Activated T-helper 17 cell treated with anti-CD3 and anti-CD28 coated beads, Interleukin-2, amount 50 U/mL, for 72 hours (primary cell): Measurements from ENCODE around the gene NFYC. TPM values are rescaled to one million over a fixed set of nuclear protein-coding genes. Genes with fewer than 3 reads are reported as not detected.

Experiments used
- ATAC-seq: fragments of 150-1000 bp; cut with Tn5 transposase; replicated peaks from 2 replicates; pipeline ENCODE4 v1.10.0; 2021; ENCODE audit warnings: mild to moderate bottlenecking, moderate library complexity
- H3K27ac Mint-ChIP-seq: one replicate; pipeline ENCODE4 v1.8.0; 2022; ENCODE audit warnings: mixed read lengths
- H3K27me3 Mint-ChIP-seq: one replicate; pipeline ENCODE4 v1.8.0; 2022; ENCODE audit warnings: mixed read lengths
- H3K36me3 Mint-ChIP-seq: one replicate; pipeline ENCODE4 v1.8.0; 2022; ENCODE audit warnings: low read depth, mild to moderate bottlenecking, mixed read lengths
- H3K4me1 Mint-ChIP-seq: one replicate; pipeline ENCODE4 v1.8.0; 2022; ENCODE audit warnings: mixed read lengths
- H3K4me3 Mint-ChIP-seq: one replicate; pipeline ENCODE4 v1.8.0; 2022; ENCODE audit warnings: mild to moderate bottlenecking, mixed read lengths
- H3K9me3 Mint-ChIP-seq: one replicate; pipeline ENCODE4 v1.8.0; 2022; ENCODE audit warnings: mixed read lengths
- total RNA-seq, 2 donors: library from RNA; stranded (reverse); gene quantifications; one replicate each; pipeline ENCODE4 v1.2.3, GENCODE V29; 2022

The NFYC gene
- 10 to 100 TPM; 61.2 to 65.2 TPM for total RNA-seq

GRCh38 chr1:40691538-40692428 lies at the start of gene NFYC:
NFYC (plus strand) TSS chr1:40691704; CDS start chr1:40738844, 47,140 bp downstream.
- Mint-ChIP-seq H3K4me3 (peak within 1 kb of the TSS; percentile 96), H3K36me3 (peaks cover 48% of the 10 kb centered on the region), H3K27ac (peak within 1 kb of the TSS; percentile 97), H3K4me1 (peaks cover 34% of the 10 kb centered on the region), H3K27me3 (no peaks in the 10 kb centered on the region), H3K9me3 (no peaks in the 10 kb centered on the region)
- peak; percentile 83 for ATAC-seq

GRCh38 chr1:40645118-40645680 lies 46.3 kb upstream of the NFYC start:
- H3K9me3 Mint-ChIP-seq, result no peaks in the 10 kb centered on the region
- H3K4me1 Mint-ChIP-seq, result peaks cover 5% of the 10 kb centered on the region
- no peaks in the 10 kb centered on the region for H3K36me3 Mint-ChIP-seq
- no peak for ATAC-seq
- no peak overlapping the region for H3K4me3 Mint-ChIP-seq
- no peaks in the 10 kb centered on the region for H3K27me3 Mint-ChIP-seq
- H3K27ac Mint-ChIP-seq, result no peak overlapping the region

DNA sequence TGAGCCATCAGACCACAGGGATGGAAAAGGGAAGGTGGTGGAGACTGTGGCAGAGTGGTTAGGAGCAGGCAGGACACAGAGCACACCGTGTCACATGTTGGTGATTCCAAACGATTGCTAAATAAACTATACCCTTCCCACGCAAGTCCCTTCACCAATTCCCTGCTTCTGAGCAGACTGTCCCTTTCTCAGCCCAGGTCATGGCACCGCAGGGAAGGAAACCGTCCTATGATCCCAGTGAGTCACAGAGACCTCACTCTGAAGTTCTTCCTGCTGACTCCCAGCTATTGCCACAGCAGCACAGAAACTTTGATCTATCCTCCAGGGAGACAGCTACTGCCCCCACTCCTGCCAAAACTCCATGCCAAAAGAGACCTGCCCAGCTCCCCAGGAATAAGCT lies 45.2 kb upstream of the NFYC start:
- no peak for ATAC-seq
- Mint-ChIP-seq H3K4me1 (peaks cover 5% of the 10 kb centered on the region), H3K27me3 (no peaks in the 10 kb centered on the region), H3K4me3 (no peak overlapping the region), H3K36me3 (no peaks in the 10 kb centered on the region), H3K27ac (no peak overlapping the region), H3K9me3 (no peaks in the 10 kb centered on the region)

DNA sequence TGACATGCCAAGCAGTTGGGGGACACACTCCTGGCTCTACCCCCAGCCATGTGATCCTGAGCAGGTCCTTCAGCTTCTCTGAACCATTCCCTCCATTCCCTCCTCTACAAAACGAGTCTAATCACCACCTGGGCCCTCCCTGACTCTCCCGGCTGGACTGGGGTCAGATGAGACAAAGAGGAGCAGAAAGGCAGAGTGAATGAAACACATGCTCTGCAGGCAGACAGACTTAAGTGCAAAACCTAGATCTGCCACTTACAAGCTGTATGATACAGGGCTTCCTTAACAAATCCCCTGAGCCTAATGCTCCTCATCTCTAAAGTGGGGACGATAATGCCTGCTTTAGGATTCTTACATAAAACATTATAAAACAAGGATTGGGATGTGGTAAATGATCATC lies 43.3 kb upstream of the NFYC start:
- no peaks in the 10 kb centered on the region for H3K27me3 Mint-ChIP-seq
- ATAC-seq, result no peak
- H3K4me1 Mint-ChIP-seq, result peaks cover 5% of the 10 kb centered on the region
- no peaks in the 10 kb centered on the region for H3K9me3 Mint-ChIP-seq
- no peak overlapping the region for H3K4me3 Mint-ChIP-seq
- H3K36me3 Mint-ChIP-seq, result no peaks in the 10 kb centered on the region
- no peak overlapping the region for H3K27ac Mint-ChIP-seq

- Mint-ChIP-seq H3K27ac (no peak overlapping the region), H3K27me3 (no peaks in the 10 kb centered on the region), H3K4me1 (peaks cover 5% of the 10 kb centered on the region), H3K9me3 (no peaks in the 10 kb centered on the region), H3K36me3 (no peaks in the 10 kb centered on the region), H3K4me3 (no peak overlapping the region)
- ATAC-seq, result no peak
These were observed 42.4 kb upstream of the NFYC start for GRCh38 chr1:40648928-40649591.

DNA sequence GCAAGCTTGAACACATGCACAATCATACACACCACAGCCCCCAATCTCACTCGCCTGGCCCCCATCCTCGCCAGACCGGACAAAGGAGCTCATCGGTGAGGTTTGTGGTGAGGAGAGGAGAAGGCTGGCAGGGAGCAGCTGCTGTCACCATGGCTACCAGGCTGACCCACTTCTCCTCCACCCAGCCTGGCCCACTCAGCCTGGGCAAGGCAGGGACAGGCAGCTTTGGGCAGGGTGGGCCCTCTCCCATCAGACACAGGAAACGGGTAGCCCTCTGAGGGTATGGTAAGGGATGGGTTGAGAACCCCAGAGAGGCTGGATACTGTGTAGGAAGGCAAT lies 41.9 kb upstream of the NFYC start:
- Mint-ChIP-seq H3K4me1 (peaks cover 8% of the 10 kb centered on the region), H3K27ac (no peak overlapping the region), H3K9me3 (no peaks in the 10 kb centered on the region), H3K4me3 (no peak overlapping the region), H3K27me3 (peaks cover 1% of the 10 kb centered on the region), H3K36me3 (no peaks in the 10 kb centered on the region)
- no peak for ATAC-seq

DNA sequence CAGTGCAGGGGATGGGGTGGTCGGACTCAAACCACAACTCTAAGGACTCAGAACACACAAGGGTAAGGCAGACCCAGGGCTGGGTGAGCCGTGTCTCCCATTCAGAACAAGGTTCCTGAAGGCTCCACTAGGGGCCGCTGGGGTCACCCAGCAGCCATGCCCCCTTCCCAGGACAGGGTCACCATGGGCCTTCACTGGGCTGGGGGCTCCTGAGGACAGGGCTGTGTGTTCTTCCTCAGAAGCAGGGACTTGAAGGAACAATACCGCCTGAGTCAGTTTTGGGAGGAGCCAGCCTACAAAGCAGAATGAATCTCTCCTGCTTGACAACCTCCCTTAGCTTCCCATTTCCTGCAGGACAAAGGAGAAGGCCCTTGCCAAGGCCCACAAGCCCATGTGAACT lies 41.4 kb upstream of the NFYC start:
- peaks cover 3% of the 10 kb centered on the region for H3K27me3 Mint-ChIP-seq
- no peaks in the 10 kb centered on the region for H3K9me3 Mint-ChIP-seq
- no peak overlapping the region for H3K27ac Mint-ChIP-seq
- H3K4me1 Mint-ChIP-seq, result peaks cover 10% of the 10 kb centered on the region
- ATAC-seq, result no peak
- H3K4me3 Mint-ChIP-seq, result no peak overlapping the region
- no peaks in the 10 kb centered on the region for H3K36me3 Mint-ChIP-seq

DNA sequence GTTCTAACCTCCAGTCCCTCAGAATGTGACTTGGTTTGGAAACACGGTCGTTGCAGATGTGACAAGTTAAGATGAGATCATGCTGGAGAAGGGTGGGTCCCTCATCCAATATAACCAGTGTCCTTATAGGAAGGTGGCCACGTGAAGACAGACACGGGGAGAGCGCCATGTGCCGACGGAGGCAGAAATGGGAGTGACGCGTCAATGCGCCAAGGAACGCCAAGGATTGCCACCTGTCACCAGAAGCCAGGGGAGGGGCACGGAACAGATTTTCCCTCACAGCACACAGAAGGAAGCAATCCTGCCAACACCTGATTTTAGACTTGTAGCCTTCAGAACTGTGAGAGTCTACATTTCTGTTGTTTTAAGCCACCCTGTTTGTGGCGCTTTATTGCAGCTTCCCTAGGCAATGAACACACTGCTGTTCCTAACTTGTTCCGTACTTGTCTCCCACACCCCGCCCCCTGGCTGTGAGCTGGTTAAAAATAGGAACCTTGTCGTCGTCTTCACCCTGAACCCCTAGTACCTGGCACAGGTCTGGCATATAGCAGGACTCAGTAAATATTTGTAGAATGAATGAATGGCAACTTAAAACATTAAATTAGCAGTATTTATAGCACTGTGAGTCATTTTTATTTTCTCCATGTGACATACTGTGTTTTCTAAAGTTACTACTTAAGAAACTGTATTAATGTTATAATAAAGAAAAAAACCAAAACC lies 40.2 kb upstream of the NFYC start:
- no peak for ATAC-seq
- Mint-ChIP-seq H3K4me3 (no peak overlapping the region), H3K27me3 (peaks cover 3% of the 10 kb centered on the region), H3K36me3 (no peaks in the 10 kb centered on the region), H3K9me3 (no peaks in the 10 kb centered on the region), H3K4me1 (peaks cover 10% of the 10 kb centered on the region), H3K27ac (no peak overlapping the region)

DNA sequence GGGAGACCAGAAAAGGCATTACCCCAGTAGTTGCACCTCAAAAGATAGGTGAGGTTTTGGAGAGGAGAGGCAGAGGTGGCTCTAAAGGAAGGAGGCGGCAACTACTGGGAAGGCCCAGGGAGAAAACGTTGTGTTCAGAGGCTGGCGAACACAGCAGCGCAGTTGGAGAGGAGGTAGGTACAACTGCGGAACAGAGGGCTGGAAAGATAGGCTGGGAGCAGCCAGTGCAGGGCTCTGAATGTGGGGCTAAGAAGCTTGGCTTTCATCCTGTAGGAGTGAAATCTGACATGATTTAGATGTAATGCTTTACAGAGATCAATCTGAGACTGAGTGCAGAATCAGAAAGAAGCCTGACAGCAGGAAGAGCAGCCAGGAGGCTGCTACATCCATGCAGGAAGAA lies 39.0 kb upstream of the NFYC start:
- H3K4me3 Mint-ChIP-seq, result no peak overlapping the region
- H3K4me1 Mint-ChIP-seq, result peaks cover 10% of the 10 kb centered on the region
- no peaks in the 10 kb centered on the region for H3K36me3 Mint-ChIP-seq
- H3K27me3 Mint-ChIP-seq, result peaks cover 3% of the 10 kb centered on the region
- H3K9me3 Mint-ChIP-seq, result no peaks in the 10 kb centered on the region
- no peak overlapping the region for H3K27ac Mint-ChIP-seq
- ATAC-seq, result no peak

DNA sequence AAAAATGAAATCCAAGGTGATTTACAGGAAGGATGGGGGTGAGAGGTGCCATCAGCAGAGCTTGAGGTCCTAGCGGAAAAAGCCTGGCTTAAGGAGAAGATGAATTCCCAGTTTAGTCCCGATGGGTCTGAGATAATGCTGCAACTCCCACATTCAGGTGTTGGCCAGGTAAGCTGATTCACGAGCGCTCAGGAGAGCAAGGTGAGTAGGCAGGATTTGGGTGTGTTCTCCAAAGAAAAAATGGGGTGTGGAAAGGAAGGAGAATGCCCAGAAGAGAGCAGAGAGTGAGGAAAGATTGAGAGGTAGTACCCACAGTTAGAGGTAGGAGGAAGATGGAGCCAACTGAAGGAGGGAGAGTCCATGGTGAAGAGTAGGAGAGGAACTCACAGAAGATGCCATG lies 38.5 kb upstream of the NFYC start:
- no peak for ATAC-seq
- Mint-ChIP-seq H3K36me3 (no peaks in the 10 kb centered on the region), H3K27me3 (peaks cover 3% of the 10 kb centered on the region), H3K27ac (no peak overlapping the region), H3K4me1 (peaks cover 10% of the 10 kb centered on the region), H3K9me3 (no peaks in the 10 kb centered on the region), H3K4me3 (no peak overlapping the region)

DNA sequence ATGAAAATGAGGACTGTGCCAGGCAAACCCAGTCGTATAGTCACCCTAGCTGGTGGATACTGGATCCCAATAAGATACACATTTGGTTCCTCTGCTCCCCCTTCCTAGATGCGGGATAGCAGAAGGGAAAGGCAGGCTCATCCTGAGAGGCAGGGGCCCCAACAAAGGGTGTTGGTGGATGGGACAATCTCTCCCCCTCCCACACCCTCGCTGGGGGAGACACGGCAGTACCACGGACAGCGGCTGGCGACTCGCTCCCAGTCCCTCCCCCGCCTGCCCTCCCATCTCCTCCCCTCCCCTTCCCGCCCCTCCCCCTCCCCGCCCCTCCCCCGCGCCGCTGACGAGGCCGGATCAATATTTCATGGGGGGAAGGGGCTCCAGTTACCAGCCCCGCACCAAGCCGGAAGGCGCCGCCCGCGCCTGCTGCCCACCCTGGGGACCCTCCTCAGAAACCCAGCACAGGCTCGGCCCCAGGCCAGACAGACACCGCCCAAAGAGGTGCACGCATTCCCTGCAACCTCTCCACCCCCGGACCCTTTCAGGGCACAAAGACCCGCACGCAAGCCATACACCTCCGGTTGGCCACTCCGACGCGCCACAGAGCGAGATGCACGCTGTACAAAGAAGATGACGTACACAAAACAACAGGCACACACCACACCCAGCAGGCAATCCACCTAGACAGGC lies 37.5 kb upstream of the NFYC start:
- H3K36me3 Mint-ChIP-seq, result no peaks in the 10 kb centered on the region
- no peak overlapping the region for H3K27ac Mint-ChIP-seq
- H3K4me1 Mint-ChIP-seq, result peaks cover 10% of the 10 kb centered on the region
- peaks cover 3% of the 10 kb centered on the region for H3K27me3 Mint-ChIP-seq
- H3K4me3 Mint-ChIP-seq, result no peak overlapping the region
- H3K9me3 Mint-ChIP-seq, result no peaks in the 10 kb centered on the region
- no peak for ATAC-seq

GRCh38 chr1:40657046-40657445 lies 34.5 kb upstream of the NFYC start:
- Mint-ChIP-seq H3K27me3 (peaks cover 3% of the 10 kb centered on the region), H3K4me3 (no peak overlapping the region), H3K27ac (no peak overlapping the region), H3K4me1 (peaks cover 6% of the 10 kb centered on the region), H3K36me3 (no peaks in the 10 kb centered on the region), H3K9me3 (no peaks in the 10 kb centered on the region)
- no peak for ATAC-seq

GRCh38 chr1:40658751-40659648 lies 32.5 kb upstream of the NFYC start:
- Mint-ChIP-seq H3K27ac (no peak overlapping the region), H3K9me3 (no peaks in the 10 kb centered on the region), H3K27me3 (peaks cover 3% of the 10 kb centered on the region), H3K36me3 (no peaks in the 10 kb centered on the region), H3K4me1 (peaks cover 21% of the 10 kb centered on the region), H3K4me3 (no peak overlapping the region)
- no peak for ATAC-seq
